Endodermal cell (in vitro differentiated cells): ENCODE measurements around the gene HOXA1. TPM values are rescaled to one million over a fixed set of nuclear protein-coding genes. Genes with fewer than 3 reads are reported as not detected.

Experiments
- DNase-seq: peaks from one replicate; pipeline ENCODE4 v3.0.0-alpha.2; 2017
- H3K27ac ChIP-seq: 2 replicates; pipeline ENCODE4 v1.5.1; 2013; ENCODE audit warnings: mild to moderate bottlenecking, low read depth, low read length, moderate library complexity
- H3K27me3 ChIP-seq: 2 replicates; pipeline ENCODE4 v1.6.1; 2013; ENCODE audit warnings: mild to moderate bottlenecking, low read length, moderate library complexity; ENCODE audit not compliant: insufficient read depth, control insufficient read depth, poor library complexity, severe bottlenecking
- H3K36me3 ChIP-seq: 2 replicates; pipeline ENCODE4 v1.7.0; 2013; ENCODE audit warnings: mild to moderate bottlenecking, low read length, moderate library complexity; ENCODE audit not compliant: control insufficient read depth, insufficient read depth
- H3K4me1 ChIP-seq: one replicate; pipeline ENCODE4 v1.7.0; 2013; ENCODE audit warnings: low read length; ENCODE audit not compliant: control insufficient read depth, insufficient read depth
- H3K4me3 ChIP-seq: 2 replicates; pipeline ENCODE4 v1.5.1; 2013; ENCODE audit warnings: mild to moderate bottlenecking, low read length, moderate library complexity
- H3K9ac ChIP-seq: 2 replicates; pipeline ENCODE4 v1.6.1; 2013; ENCODE audit warnings: mild to moderate bottlenecking, low read length, moderate library complexity; ENCODE audit not compliant: poor library complexity, severe bottlenecking; ENCODE audit errors: extremely low read depth
- H3K9me3 ChIP-seq: 2 replicates; pipeline ENCODE4 v1.6.1; 2013; ENCODE audit warnings: mild to moderate bottlenecking, low read length, moderate library complexity; ENCODE audit not compliant: control insufficient read depth
- H3K27ac Mint-ChIP-seq: 2 replicates; pipeline ENCODE4 v1.8.0; 2020; ENCODE audit warnings: mixed read lengths
- H3K27me3 Mint-ChIP-seq: 2 replicates; pipeline ENCODE4 v1.8.0; 2021; ENCODE audit warnings: mild to moderate bottlenecking, mixed read lengths; ENCODE audit not compliant: insufficient read depth
- H3K36me3 Mint-ChIP-seq: 2 replicates; pipeline ENCODE4 v1.8.0; 2020; ENCODE audit warnings: low read depth, mixed read lengths
- H3K4me1 Mint-ChIP-seq: 2 replicates; pipeline ENCODE4 v1.8.0; 2020; ENCODE audit warnings: mixed read lengths
- H3K4me3 Mint-ChIP-seq: 2 replicates; pipeline ENCODE4 v1.8.0; 2020; ENCODE audit warnings: mild to moderate bottlenecking, moderate library complexity, mixed read lengths
- H3K9me3 Mint-ChIP-seq: 2 replicates; pipeline ENCODE4 v1.8.0; 2020; ENCODE audit warnings: mild to moderate bottlenecking, mixed read lengths
- CTCF ChIP-seq: fragments of 200-600 bp; sonication (generic); conservative IDR thresholded peaks from 2 replicates; pipeline ENCODE4 v1.5.0; 2021; ENCODE audit warnings: antibody characterized with exemption, mild to moderate bottlenecking
- WGBS, 2 experiments: methylation state at CpG; one replicate each; pipeline versions ENCODE4 v1.1.5 to v1.1.7; 2013; ENCODE audit warnings: missing lambda C conversion rate in 2 of 2, mixed read lengths in 1 of 2; ENCODE audit not compliant: insufficient coverage in 1 of 2, insufficient read length in 1 of 2; 5-methylcytosine and 5-hydroxymethylcytosine counted together
- total RNA-seq, 2 donors: library from RNA; stranded (reverse); fragmentation: NEBNext Ultra II Directional in 1 of 2; extraction: Animal tissue kit (Norgen Biotek cat#: 25700) in 1 of 2; gene quantifications; 2 replicates in 1 of 2; 3 replicates in 1 of 2; pipeline ENCODE4 v1.2.1, GENCODE V29; 2021

HOXA1 gene
- total RNA-seq, 2 donors from 2014 or later, result not detected

GRCh38 chr7:27133409-27134231 lies 37.8 kb upstream of the HOXA1 start:
- Mint-ChIP-seq H3K9me3 (no peaks in the 10 kb centered on the region), H3K27me3 (peaks cover 97% of the 10 kb centered on the region), H3K36me3 (no peaks in the 10 kb centered on the region), H3K4me3 (no peak overlapping the region), H3K27ac (no peak overlapping the region), H3K4me1 (no peaks in the 10 kb centered on the region)
- no peak for DNase-seq
- Histone ChIP-seq H3K36me3 (no peaks in the 10 kb centered on the region), H3K4me3 (no peak overlapping the region), H3K9me3 (peaks cover 4% of the 10 kb centered on the region), H3K4me1 (no peaks in the 10 kb centered on the region), H3K27ac (no peak overlapping the region), H3K27me3 (peaks cover 99% of the 10 kb centered on the region), H3K9ac (no peak overlapping the region)
- no peak for TF ChIP-seq CTCF
- 14 to 22% methylated on average over 13 to 18 of the region's 18 CpGs for WGBS, 2 experiments

DNA sequence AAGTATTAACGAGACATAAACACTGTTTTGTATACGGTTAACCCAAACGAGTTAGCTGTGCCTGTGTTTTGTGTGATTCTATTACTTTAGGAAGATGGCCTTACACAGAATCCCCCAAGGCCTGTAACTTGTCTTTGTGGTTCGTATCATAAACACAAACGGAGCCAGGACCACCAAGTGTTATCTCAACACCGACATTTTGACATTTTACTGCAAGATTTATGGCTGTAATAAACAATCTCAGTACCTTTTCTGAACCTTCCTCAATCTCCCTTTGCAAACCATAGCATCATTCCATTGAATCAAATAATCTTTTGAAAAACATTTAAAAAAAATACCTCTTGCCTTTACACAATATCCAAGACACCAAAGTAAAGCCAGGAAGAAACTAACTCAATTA lies 37.2 kb upstream of the HOXA1 start:
- H3K36me3 ChIP-seq, result no peaks in the 10 kb centered on the region
- WGBS, 2 experiments, result 25 to 26% methylated on average over 6 of the region's 6 CpGs
- H3K4me1 ChIP-seq, result no peaks in the 10 kb centered on the region
- H3K27me3 Mint-ChIP-seq, result peaks cover 97% of the 10 kb centered on the region
- H3K9me3 ChIP-seq, result peaks cover 7% of the 10 kb centered on the region
- DNase-seq, result no peak
- no peaks in the 10 kb centered on the region for H3K36me3 Mint-ChIP-seq
- H3K4me3 ChIP-seq, result no peak overlapping the region
- no peak overlapping the region for H3K4me3 Mint-ChIP-seq
- no peaks in the 10 kb centered on the region for H3K9me3 Mint-ChIP-seq
- TF ChIP-seq CTCF, result no peak
- H3K27ac ChIP-seq, result no peak overlapping the region
- no peaks in the 10 kb centered on the region for H3K4me1 Mint-ChIP-seq
- peaks cover 99% of the 10 kb centered on the region for H3K27me3 ChIP-seq
- H3K27ac Mint-ChIP-seq, result no peak overlapping the region
- H3K9ac ChIP-seq, result no peak overlapping the region

DNA sequence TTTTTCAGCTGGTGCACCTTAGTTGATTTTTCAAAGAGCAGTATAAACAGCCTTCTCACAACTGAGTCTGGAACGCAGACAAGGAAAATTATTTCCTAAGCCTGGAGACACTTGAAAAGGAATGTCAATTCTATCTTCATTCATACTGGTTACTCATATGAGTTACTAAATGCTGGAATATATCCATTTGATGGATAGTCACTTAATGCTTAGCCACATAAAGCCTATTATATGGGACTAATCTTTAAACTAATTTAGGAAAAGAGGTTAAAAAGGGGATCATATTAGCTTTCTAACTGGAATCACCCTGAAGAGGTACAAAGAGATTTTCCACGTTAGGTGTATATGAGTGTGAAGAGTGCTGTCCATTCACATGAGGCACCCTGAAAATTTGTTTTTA lies 36.4 kb upstream of the HOXA1 start:
- DNase-seq, result no peak
- Histone ChIP-seq H3K27ac (no peak overlapping the region), H3K4me1 (no peaks in the 10 kb centered on the region), H3K9ac (no peak overlapping the region), H3K27me3 (peaks cover 99% of the 10 kb centered on the region), H3K36me3 (no peaks in the 10 kb centered on the region), H3K4me3 (no peak overlapping the region), H3K9me3 (peaks cover 7% of the 10 kb centered on the region)
- Mint-ChIP-seq H3K27ac (no peak overlapping the region), H3K4me1 (no peaks in the 10 kb centered on the region), H3K27me3 (peaks cover 97% of the 10 kb centered on the region), H3K36me3 (no peaks in the 10 kb centered on the region), H3K9me3 (no peaks in the 10 kb centered on the region), H3K4me3 (no peak overlapping the region)
- TF ChIP-seq CTCF, result no peak
- 34 to 40% methylated on average over 1 to 2 of the region's 2 CpGs for WGBS, 2 experiments
